SK-N-SH (cell line): ENCODE data around the gene FAM227B. TPM values are rescaled to one million over a fixed set of nuclear protein-coding genes. Genes with fewer than 3 reads are reported as not detected.
A peak's percentile ranks its signal among the peaks of the same experiment; 100 is the strongest.

ENCODE experiments used
- CTCF ChIA-PET: fragments of 300-600, 350-600 bp; formaldehyde crosslinking; extraction: SDS; loops from one replicate; lab custom pipeline; 2021; lab: Yijun Ruan, JAX
- POLR2A ChIA-PET: fragments of 350-600 bp; sonication (Branson Sonifier 250); formaldehyde crosslinking; extraction: SDS; loops from one replicate; lab custom pipeline; 2020; ENCODE audit warnings: antibody characterized with exemption, inconsistent platforms; lab: Yijun Ruan, JAX
- DNase-seq: peaks from one replicate; pipeline ENCODE4 v3.0.0; 2012
- H2AFZ ChIP-seq: fragments of 200-600 bp; sonication (generic); 2 replicates; pipeline ENCODE4 v1.8.1; 2016; ENCODE audit warnings: antibody characterized with exemption, mild to moderate bottlenecking, low read depth
- H3F3A ChIP-seq: fragments of 200-600 bp; sonication (generic); replicated peaks from 2 replicates; pipeline ENCODE3; 2016; ENCODE audit warnings: antibody characterized with exemption, mild to moderate bottlenecking; ENCODE audit not compliant: insufficient read depth
- H3K27ac ChIP-seq, 2 experiments: fragments of 200-500 bp in 1 of 2; fragments of 200-600 bp in 1 of 2; sonication (Bioruptor generic) in 1 of 2; sonication (generic), shearing (Covaris generic) in 1 of 2; 2 replicates each; pipeline versions ENCODE4 v1.5.1 to v1.6.1; 2014 to 2016; ENCODE audit warnings: low read depth in 2 of 2, inconsistent platforms in 1 of 2, low read length in 1 of 2, mild to moderate bottlenecking in 1 of 2, mixed read lengths in 1 of 2
- H3K27me3 ChIP-seq: fragments of 200-600 bp; sonication (generic), shearing (Covaris generic); 2 replicates; pipeline ENCODE4 v1.6.1; 2016; ENCODE audit warnings: mixed run types; ENCODE audit not compliant: insufficient read depth
- H3K36me3 ChIP-seq, 2 experiments: fragments of 200-500 bp in 1 of 2; fragments of 200-600 bp in 1 of 2; sonication (Bioruptor generic) in 1 of 2; sonication (generic) in 1 of 2; replicated peaks in 1 of 2; 2 replicates each; pipeline versions ENCODE3 to v1.5.1; 2014 to 2016; ENCODE audit warnings: low read length in 1 of 2, mild to moderate bottlenecking in 1 of 2; ENCODE audit not compliant: insufficient read depth in 2 of 2, control insufficient read depth in 1 of 2
- H3K4me1 ChIP-seq, 2 experiments: fragments of 200-500 bp in 1 of 2; fragments of 200-600 bp in 1 of 2; sonication (Bioruptor generic) in 1 of 2; sonication (generic), shearing (Covaris generic) in 1 of 2; 2 replicates each; pipeline versions ENCODE4 v1.5.1 to v1.6.1; 2014 to 2016; ENCODE audit warnings: low read depth in 1 of 2, low read length in 1 of 2, mixed run types in 1 of 2; ENCODE audit not compliant: insufficient read depth in 2 of 2, control insufficient read depth in 1 of 2
- H3K4me2 ChIP-seq: fragments of 200-600 bp; sonication (generic), shearing (Covaris generic); 2 replicates; pipeline ENCODE4 v1.6.1; 2017; ENCODE audit warnings: mixed run types
- H3K4me3 ChIP-seq, 2 experiments: fragments of 200-500 bp in 1 of 2; fragments of 200-600 bp in 1 of 2; sonication (Bioruptor generic) in 1 of 2; sonication (generic), shearing (Covaris generic) in 1 of 2; 2 replicates each; pipeline versions ENCODE4 v1.5.1 to v1.8.1; 2014 to 2016; ENCODE audit warnings: low read depth in 2 of 2, inconsistent platforms in 1 of 2, low read length in 1 of 2, mild to moderate bottlenecking in 1 of 2, mixed read lengths in 1 of 2, moderate library complexity in 1 of 2
- H3K79me2 ChIP-seq: fragments of 200-600 bp; sonication (generic); 2 replicates; pipeline ENCODE4 v1.8.1; 2017; ENCODE audit warnings: mild to moderate bottlenecking; ENCODE audit not compliant: insufficient read depth
- H3K9ac ChIP-seq: fragments of 200-600 bp; sonication (generic); 2 replicates; pipeline ENCODE4 v1.6.1; 2017; ENCODE audit warnings: mixed run types
- H3K9me2 ChIP-seq: fragments of 200-600 bp; sonication (generic); 2 replicates; pipeline ENCODE4 v1.6.1; 2017; ENCODE audit warnings: mixed run types
- H3K9me3 ChIP-seq: fragments of 200-600 bp; sonication (generic); 2 replicates; pipeline ENCODE4 v1.6.1; 2017; ENCODE audit warnings: mixed run types, mild to moderate bottlenecking, moderate library complexity
- H4K20me1 ChIP-seq: fragments of 200-600 bp; sonication (generic); 2 replicates; pipeline ENCODE4 v1.6.1; 2017; ENCODE audit warnings: mild to moderate bottlenecking, mixed run types; ENCODE audit not compliant: insufficient read depth
- CHD2 ChIP-seq: fragments of 150-350 bp; IDR thresholded peaks from 2 replicates; pipeline ENCODE4 v1.6.1; 2018; ENCODE audit warnings: low read length; ENCODE audit not compliant: partially characterized antibody
- CTCF ChIP-seq: fragments of 200-600 bp; sonication (generic); IDR thresholded peaks from 2 replicates; pipeline ENCODE4 v1.6.1; 2017; ENCODE audit warnings: antibody characterized with exemption, mild to moderate bottlenecking, moderate library complexity
- ELF1 ChIP-seq: IDR thresholded peaks from 2 replicates; pipeline ENCODE4 v1.4.0; 2012
- EP300 ChIP-seq, 2 experiments: IDR thresholded peaks; 2 replicates each; pipeline versions ENCODE4 v1.4.0 to v1.6.1; 2012; ENCODE audit warnings: borderline replicate concordance in 1 of 2, low read depth in 1 of 2, low read length in 1 of 2
- EZH2phosphoT487 ChIP-seq: fragments of 200-600 bp; sonication (generic); IDR thresholded peaks from 2 replicates; pipeline ENCODE4 v1.6.1; 2017; ENCODE audit warnings: low read depth, mixed run types, mild to moderate bottlenecking, antibody characterized with exemption, moderate library complexity, borderline replicate concordance
- FOSL2 ChIP-seq: IDR thresholded peaks from 2 replicates; pipeline ENCODE4 v1.4.0; 2012; ENCODE audit warnings: low read depth, mild to moderate bottlenecking, moderate library complexity, borderline replicate concordance
- FOXJ3 ChIP-seq: sonication (generic); formaldehyde crosslinking; IDR thresholded peaks from 2 replicates; pipeline ENCODE4 v1.5.1; 2020; ENCODE audit warnings: mild to moderate bottlenecking, missing genetic modification reagents
- FOXM1 ChIP-seq: IDR thresholded peaks from 2 replicates; pipeline ENCODE4 v1.4.0; 2012; ENCODE audit warnings: low read depth, mild to moderate bottlenecking
- GATA2 ChIP-seq: sonication (generic); formaldehyde crosslinking; IDR thresholded peaks from 2 replicates; pipeline ENCODE4 v1.5.0; 2020; ENCODE audit warnings: mild to moderate bottlenecking, missing genetic modification reagents
- JUND ChIP-seq: IDR thresholded peaks from 2 replicates; pipeline ENCODE4 v1.4.0; 2012
- MEF2A ChIP-seq: IDR thresholded peaks from 2 replicates; pipeline ENCODE4 v1.4.0; 2012; ENCODE audit warnings: low read depth, borderline replicate concordance
- NRF1 ChIP-seq: IDR thresholded peaks from 2 replicates; pipeline ENCODE4 v1.6.1; 2012; ENCODE audit warnings: low read depth, mild to moderate bottlenecking, low read length
- PBX3 ChIP-seq: IDR thresholded peaks from 2 replicates; pipeline ENCODE4; 2012
- POLR2AphosphoS5 ChIP-seq: IDR thresholded peaks from 2 replicates; pipeline ENCODE4 v1.6.1; 2012; ENCODE audit warnings: low read depth, low read length
- RCOR1 ChIP-seq: fragments of 150-350 bp; IDR thresholded peaks from 2 replicates; pipeline ENCODE4 v1.6.1; 2017; ENCODE audit warnings: antibody characterized with exemption, low read length
- REST ChIP-seq: IDR thresholded peaks from 2 replicates; pipeline ENCODE4 v1.6.1; 2012; ENCODE audit warnings: mild to moderate bottlenecking, low read depth, low read length, moderate library complexity
- TAF1 ChIP-seq: IDR thresholded peaks from 2 replicates; pipeline ENCODE4 v1.6.1; 2012; ENCODE audit warnings: low read depth, mild to moderate bottlenecking, low read length, moderate library complexity, borderline replicate concordance
- TCF12 ChIP-seq: IDR thresholded peaks from 2 replicates; pipeline ENCODE4 v1.4.0; 2012
- TEAD4 ChIP-seq: IDR thresholded peaks from 2 replicates; pipeline ENCODE4 v1.4.0; 2012; ENCODE audit warnings: mild to moderate bottlenecking, borderline replicate concordance; ENCODE audit not compliant: insufficient read depth
- USF1 ChIP-seq: IDR thresholded peaks from 2 replicates; pipeline ENCODE4 v1.4.0; 2012; ENCODE audit warnings: low read depth, borderline replicate concordance
- YY1 ChIP-seq: IDR thresholded peaks from 2 replicates; pipeline ENCODE4 v1.4.0; 2012; ENCODE audit warnings: low read depth, mild to moderate bottlenecking
- WGBS: methylation state at CpG from one replicate; pipeline ENCODE4 v1.1.6; 2017; ENCODE audit warnings: low lambda C conversion rate; 5-methylcytosine and 5-hydroxymethylcytosine counted together
- polyA plus RNA-seq, 3 experiments: library from polyadenylated mRNA; depleted of rRNA; stranded (reverse); fragments of >200 nt; gene quantifications; 2 replicates each; pipeline ENCODE4 v1.2.3, GENCODE V29; 2012

Gene FAM227B
- polyA plus RNA-seq, 1 of the 3 experiments (the other 2 are of a cell fraction), result 4.4 TPM

- no peaks in the 10 kb centered on the region for H3K9me3 ChIP-seq
- no peaks in the 10 kb centered on the region for H3K27me3 ChIP-seq
- no peak overlapping the region for H3K4me2 ChIP-seq
- H3K9ac ChIP-seq, result no peak overlapping the region
- no peaks in the 10 kb centered on the region for H3K9me2 ChIP-seq
- DNase-seq, result peak; percentile 50
- ChIA-PET POLR2A (no interaction called here), CTCF (interaction anchor here (0.8 to 2.5 kb wide), 5 partner anchors 42 to 588 kb away, joined by 3 to 8 read pairs (median 3); no protein-coding TSS in a partner anchor)
- H4K20me1 ChIP-seq, result no peaks in the 10 kb centered on the region
- peak overlapping the region in 1 of 2 experiments; percentile 65; a peak in 2 of 4 replicates for H3K27ac ChIP-seq
- WGBS, result 32% methylated on average over 3 of the region's 3 CpGs
- H3K4me1 ChIP-seq, result peaks cover 0 to 20% of the 10 kb centered on the region in 2 experiments; a peak in 2 of 4 replicates
- no peak overlapping the region for H2AFZ ChIP-seq
- no peak overlapping the region for H3K4me3 ChIP-seq
- TF ChIP-seq PBX3 (peak; percentile 53), GATA2 (CRISPR knock-in tag) (peak; percentile 98), POLR2AphosphoS5 (peak; percentile 90), FOXM1 (no peak), USF1 (no peak), REST (no peak), YY1 (no peak), RCOR1 (peak; percentile 99), FOXJ3 (peak; percentile 99), EP300 (IDR thresholded peaks at IDR 0.05; ENCODE audit: borderline replicate concordance in 1 of 2, low read depth in 1 of 2, low read length in 1 of 2) (peak in 1 of 2 experiments; percentile 99; a peak in 2 of 4 replicates), CTCF (no peak), FOSL2 (no peak), TEAD4 (peak; percentile 64), TAF1 (no peak), EZH2phosphoT487 (no peak), TCF12 (peak; percentile 93), MEF2A (no peak), CHD2 (peak; percentile 93), NRF1 (no peak), JUND (no peak; the same call in 1 of the 2 replicates), ELF1 (no peak)
- TF ChIP-seq, all 33 proteins: peak for 9
- Histone ChIP-seq H3F3A (no peaks in the 10 kb centered on the region), H3K36me3 (no peaks in the 10 kb centered on the region), H3K79me2 (no peaks in the 10 kb centered on the region)
Observed at GRCh38 chr15:49464522-49464921, 156.1 kb downstream of the FAM227B start.
